ENCODE data around the gene RHNO1. TPM values are rescaled to one million over a fixed set of nuclear protein-coding genes. Genes with fewer than 3 reads are reported as not detected.

The RHNO1 gene
- total RNA-seq, 3 donors from 2014 or later, result 20.1 to 22.6 (median 20.3) TPM

Other genes with a start within 250 kb of the RHNO1 start
- gene FKBP4, start 82.3 kb upstream of the RHNO1 start, total RNA-seq, result 100 to 1,000 TPM; 296 to 336 (median 319) TPM
- gene ITFG2, start 64.6 kb upstream of the RHNO1 start, total RNA-seq, result 10 to 100 TPM; 39.7 to 46.9 (median 45.0) TPM
- gene NRIP2, start 42.2 kb upstream of the RHNO1 start, total RNA-seq, result not detected
- not detected for gene TEX52, start 20.2 kb upstream of the RHNO1 start, total RNA-seq
- gene FOXM1, start within 50 bp of the RHNO1 start, total RNA-seq, result 10 to 100 TPM in 1 of 3 donors, 1 to 10 TPM in 2; 9.1 to 12.8 (median 9.3) TPM
- 1 to 10 TPM; 7.0 to 8.6 (median 7.4) TPM for gene TULP3, start 13.7 kb downstream of the RHNO1 start, total RNA-seq
- gene TEAD4, start 82.2 kb downstream of the RHNO1 start, total RNA-seq, result 1 to 10 TPM; 2.7 to 4.1 (median 3.7) TPM
- 1 to 10 TPM in 1 of 3 donors, under 1 TPM in 2; 0.68 to 1.4 (median 0.95) TPM for gene TSPAN9, start 200.2 kb downstream of the RHNO1 start, total RNA-seq